SKM-1 (cell line): ENCODE data around the gene TSPAN32.
A peak's percentile ranks its signal among the peaks of the same experiment; 100 is the strongest.

ENCODE experiments used
- DNase-seq: peaks from one replicate; lab custom pipeline; 2025; ENCODE audit not compliant: unreplicated experiment; lab: John Stamatoyannopoulos, UW

TSPAN32 gene

DNA sequence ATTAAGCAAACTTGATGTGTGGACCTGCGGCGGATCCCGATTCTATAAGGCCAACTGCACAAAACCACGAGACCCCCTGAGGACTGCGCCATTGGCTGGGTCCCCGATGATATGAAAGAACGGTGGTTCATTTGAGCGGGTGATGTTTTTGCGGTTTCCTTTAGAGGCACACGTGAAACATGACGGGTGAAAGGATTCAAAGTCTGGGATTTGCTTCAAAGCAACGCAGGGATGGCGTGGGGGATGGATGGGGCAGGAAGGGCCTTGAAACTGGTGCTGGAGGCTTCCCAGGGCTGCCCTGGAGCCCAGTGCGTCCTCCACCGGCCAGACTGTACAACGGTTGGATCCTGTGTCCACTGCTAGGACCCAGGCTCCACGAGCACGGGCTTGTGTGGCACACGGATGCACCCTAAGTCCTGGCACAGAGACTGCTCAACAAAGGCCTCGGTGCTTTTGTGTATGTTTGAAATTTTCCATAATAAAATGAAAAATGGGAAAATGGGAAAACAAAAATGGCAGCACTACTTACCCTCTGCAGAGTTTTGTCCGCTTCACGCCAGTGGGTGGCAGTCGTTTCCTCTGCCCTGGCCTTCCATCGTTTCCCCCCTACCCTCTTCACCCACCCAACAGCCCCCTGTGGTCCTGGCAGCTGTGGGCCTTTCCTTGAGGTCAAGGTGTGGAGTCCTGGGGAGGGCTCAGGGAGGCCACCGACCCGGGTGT lies 35.1 kb upstream of the TSPAN32 start:
- DNase-seq: no peak

DNA sequence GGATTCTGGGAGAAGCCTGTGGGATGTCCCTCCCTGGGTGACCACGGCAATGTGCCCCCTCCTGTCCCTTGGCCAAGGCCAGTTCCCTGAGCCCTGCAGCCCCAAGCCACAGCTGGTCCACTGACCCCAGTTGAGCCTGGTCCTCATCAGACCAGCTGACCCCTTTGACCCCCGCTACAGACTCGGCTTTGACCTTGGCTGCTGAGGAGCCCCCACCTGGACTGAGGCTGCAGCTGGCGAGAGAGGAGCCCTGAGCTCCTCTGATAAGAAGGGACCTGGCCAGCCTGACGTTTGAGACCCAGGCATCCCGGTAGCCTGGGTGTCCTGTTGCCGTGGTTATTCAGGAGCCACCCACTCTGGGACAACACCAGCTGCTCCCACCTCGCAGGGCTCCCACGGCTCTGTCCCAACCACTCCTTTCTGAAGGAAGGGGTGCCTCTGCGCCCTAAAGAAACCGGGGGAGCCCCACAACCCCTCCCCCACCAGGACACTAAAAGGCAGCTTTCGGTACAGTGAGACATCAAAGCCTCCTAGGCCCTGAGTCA lies 34.4 kb upstream of the TSPAN32 start:
- DNase-seq: no peak

DNA sequence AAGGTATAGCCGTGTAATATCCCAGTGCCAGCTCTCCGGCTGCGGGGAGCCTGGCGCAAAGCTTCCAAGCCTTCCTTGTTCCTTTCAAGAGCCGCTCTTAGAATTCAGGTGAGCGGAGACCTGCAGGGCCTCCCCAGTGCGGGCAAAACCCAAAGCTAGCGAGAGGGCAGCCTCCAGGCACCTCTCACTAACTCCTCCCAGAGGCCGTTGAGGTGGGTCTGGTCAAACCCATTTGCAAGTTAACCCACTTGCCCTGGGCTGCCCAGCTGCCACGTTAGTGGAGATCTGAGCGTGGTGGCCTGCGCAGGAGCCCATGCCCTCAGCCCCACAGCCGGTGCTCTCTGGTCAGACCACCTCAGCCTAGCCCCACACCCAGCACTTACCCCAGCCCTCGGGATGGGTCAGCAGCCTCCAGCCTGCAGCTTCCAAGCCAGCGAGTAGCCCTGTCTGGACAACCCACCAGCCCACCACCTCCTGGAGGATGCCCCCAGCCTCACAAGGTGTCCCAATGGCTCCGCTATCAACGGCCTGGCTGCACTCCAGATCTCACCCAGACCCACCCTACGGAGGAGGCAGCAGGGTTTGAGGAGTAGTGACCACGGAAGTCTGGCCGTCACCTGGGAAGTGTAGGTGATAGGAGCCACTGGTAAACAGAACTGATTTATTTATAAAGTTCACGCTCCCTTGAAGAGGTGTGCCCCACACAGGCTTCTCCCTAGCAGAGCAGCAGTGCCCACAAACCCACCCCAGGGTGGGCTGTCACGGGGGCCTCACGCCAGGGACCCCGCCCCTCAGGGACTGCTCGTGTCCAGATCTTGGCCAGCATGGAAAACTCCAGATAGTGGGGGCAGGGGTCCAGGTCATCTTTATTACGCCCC lies 33.7 kb upstream of the TSPAN32 start:
- no peak for DNase-seq

DNA sequence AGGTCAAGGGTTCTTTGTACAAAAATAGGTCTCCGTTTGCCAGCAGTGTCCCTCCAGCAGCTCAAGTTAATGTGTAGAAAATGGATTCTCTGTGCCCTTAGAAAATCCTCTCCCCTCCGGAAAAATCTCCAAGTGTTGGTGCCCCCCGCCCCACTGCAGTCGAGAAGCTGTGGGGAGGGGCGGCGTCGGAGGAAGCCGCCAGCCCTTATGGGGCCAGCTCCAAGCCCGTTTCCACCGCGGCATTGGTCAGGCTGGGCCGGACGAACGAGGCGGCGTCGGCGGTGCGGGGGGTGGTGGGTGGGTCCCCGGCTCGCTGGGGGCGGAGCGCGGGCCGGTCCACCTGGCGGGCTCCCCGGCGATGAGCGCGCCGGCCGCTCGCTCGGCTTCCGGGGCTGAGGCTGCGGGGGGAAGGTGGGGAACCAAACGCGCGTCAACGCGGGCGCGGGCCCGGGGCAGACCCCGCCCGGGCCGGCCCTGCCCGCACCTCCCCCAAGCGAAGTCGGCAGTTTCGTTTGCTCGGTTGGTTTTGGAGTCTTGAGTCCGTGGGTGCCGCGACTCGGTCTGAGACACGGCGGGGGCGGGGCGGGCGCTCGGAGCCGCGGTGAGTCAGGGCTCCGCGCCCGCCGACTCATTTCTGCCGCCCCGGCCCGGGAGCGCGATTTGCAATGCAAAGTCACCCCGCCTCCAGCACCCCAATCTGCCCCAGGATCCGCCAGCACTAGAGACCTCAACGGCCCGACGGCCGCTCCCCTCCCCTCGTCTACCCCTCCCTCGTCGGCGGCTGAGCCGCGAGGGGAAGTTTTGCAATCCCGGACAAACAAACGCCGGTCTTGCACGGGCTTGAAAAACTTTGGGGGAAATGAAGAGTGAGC lies 32.8 kb upstream of the TSPAN32 start:
- DNase-seq: peak; percentile 52

DNA sequence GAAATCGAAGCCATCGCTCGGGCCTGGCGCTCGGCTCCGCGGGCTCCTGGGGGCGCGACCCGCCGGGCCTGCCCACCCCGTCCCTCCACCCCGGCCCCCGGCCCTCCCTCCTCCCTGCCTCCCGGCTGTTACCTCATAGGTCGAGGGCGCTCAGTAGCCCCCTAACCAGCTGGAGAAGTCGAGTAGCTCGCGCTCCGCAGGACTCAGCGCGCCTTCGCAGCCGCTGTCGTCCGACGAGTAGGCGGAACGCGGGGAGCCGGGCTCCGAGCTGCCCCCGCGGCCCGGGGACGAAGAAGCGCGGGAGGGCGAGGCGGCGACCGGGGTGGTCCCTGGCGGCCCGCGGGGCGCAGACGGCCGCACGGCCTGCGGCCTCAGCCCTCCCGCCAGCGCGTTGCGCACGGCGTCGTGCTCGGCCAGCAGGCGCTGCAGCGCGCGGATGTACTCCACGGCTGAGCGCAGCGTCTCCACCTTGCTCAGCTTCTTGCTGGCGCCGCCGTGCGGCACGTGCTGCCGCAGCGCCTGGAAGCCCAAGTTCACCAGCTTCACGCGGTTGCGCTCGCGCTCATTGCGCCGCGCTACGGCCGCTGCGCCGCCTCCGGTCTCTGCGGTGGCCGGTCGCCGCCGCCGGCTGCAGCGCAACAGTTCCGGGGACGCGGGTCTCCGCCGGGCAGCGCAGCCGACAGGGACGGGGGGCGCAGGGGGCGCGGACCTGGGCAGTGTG lies 32.1 kb upstream of the TSPAN32 start:
- no peak for DNase-seq

DNA sequence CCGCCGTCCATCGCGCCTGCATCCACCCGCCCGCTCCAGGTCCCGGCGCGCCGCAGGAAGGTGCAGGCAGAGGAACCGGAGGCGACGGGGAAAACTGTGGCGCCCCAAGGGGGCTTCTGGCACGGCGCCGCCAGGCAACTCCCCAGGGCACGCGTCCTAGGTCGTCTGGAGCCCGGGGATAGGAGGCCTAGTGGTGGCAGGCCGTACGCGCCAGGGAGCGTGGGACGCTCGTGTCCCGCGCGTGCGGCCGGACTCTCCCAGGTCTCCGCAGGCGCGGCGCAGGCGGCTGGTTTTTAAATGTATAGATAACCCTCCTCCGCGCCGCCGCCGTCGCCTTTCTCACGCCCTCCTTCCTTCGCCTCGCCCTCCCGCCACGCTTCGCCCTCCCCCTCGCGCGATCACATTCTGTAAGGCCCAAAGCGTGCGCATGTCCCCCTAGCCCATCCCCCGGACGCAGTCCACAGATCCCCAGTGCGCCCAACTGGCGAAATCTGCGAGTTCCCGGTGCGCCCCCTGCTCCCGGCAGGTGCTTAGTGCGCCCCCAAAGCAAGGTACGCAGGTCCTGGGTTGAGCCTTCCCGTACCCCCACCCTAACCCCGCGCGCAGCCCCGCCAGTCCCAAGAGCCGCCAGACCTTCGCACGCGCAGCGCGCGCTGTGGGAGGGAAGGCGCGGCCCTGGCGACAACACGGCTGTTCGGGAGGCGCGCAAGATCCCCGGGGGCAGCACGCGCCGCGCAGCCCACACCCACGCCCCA lies 31.3 kb upstream of the TSPAN32 start, which contains the start of gene ASCL2:
TSS of gene ASCL2 (minus strand) at position 267 of the 755 bp plus-strand sequence. CDS start at position 11, 256 bp downstream.
- no peak for DNase-seq

DNA sequence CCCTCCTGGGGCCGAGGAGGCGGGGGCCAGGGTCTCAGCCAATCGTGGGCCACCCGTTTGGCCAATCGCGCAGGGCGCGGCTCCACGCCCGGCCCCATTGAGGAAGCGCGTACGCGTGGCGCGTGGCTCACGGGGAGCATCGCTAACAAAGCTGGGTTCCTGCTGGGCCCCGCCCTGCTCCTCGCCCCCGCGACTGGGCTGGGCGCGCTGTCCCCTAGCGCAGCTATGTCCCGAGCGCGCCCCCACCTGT lies 30.8 kb upstream of the TSPAN32 start:
- DNase-seq: no peak

DNA sequence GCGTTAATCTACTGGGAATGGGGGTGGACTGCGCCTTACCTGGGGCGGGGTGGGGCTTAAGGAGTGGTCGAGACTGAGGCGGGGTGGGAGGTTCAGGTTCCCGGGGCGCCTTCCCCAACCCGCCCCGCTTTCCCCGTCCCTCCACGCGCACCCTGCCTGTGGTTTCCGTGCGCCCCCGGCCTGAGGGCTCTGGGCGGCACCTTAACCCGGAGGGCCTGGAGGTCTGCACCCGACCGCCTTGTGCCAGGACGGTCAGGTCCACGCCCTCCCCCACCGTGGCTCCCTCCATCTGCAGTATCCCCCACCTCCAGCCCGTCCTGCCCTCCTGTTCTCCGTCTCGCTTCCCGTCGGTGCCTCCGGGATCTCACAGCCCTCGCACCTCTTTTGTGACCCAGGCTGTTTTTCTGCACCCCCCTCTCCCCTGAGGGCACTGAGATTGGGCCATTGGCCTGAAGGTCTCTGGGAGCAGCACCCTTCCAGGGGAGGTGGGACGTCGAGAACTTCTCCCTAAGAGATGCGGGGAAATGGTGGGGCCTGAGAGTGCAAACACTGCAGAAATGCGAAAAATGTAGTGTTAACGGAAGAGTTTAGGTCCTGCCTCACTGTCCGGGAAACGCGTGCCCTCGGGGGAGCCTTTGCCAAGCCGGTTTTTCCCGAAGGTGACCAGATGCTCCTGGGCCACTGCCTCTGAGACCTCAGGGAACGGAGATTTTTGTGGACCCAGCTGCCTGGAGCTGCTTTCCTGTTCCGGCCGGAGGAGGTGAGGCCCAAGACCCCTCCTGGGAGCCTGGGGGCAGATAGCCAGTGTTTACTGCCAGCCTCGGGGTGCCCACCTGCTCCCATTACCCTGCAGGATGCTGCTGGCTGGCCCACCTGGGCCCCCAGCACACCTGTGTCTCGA lies 30.2 kb upstream of the TSPAN32 start:
- no peak for DNase-seq

DNA sequence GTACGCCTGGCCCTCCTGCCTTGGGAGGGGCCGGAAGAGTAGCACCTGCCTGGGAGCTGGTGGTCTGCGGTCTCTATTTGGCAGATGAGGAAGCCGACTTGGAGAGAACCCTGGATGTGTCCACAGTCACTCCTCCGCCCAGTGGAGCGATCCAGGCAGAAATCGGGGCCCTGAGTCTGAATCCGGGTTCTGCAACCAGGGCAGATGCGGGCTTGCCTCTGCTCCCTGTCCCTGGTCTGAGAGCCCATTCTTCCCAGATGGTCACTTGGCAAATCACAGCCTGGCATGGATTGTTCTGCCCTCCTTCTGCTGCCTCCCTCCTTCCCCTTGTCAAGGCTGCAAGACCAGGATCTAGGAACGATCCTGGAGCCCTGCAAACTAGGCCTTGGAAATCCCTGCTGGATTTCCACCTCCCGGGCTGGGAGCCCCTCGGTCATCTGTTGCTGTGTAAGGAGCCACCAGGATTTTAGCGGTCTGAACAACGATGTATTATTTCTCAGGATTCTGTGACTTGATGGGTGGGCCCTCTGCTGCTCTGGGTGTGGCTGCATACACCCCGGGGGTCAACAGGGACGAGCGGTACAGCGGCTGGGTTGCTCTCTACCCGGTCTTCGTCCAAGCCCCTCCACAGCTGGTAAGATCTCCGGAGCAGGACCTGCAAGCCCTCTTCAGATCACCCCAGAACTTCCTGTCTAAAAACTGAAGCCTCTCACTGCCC lies 29.4 kb upstream of the TSPAN32 start:
- no peak for DNase-seq

DNA sequence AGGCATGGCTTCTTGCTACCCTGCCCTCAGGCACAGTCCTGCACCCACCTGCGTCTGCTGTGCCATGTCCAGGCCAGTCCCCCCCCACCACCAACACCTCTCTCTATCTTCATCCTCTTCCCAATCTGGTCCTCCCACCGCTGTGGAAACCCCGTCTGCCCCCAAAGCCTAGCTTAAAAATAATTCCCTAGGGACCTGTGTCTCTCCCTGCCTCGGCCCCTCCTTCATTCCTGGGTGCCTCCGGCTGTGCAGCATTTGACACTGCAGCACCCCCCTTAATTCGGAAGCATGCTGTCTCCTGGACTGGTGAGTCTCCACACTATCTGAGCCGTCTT lies 28.9 kb upstream of the TSPAN32 start:
- no peak for DNase-seq

DNA sequence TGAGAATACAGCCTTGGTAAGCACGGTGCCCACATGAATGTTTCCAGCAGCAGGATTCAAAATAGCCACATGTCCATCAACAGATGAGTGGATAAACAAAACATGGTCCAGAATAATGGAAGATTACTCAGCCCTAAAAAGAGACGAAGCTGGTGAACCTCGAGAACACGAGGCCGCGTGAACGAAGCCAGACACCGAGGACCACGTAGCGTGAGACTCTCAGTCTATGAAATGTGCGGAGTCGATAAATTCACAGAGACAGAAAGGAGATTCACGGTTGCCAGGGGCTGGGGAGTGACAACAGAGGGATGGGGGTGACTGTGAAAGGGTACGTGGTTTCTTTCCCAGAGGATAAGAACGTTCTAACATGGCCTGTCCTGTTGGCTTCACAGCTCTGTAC lies 28.5 kb upstream of the TSPAN32 start:
- DNase-seq: no peak

DNA sequence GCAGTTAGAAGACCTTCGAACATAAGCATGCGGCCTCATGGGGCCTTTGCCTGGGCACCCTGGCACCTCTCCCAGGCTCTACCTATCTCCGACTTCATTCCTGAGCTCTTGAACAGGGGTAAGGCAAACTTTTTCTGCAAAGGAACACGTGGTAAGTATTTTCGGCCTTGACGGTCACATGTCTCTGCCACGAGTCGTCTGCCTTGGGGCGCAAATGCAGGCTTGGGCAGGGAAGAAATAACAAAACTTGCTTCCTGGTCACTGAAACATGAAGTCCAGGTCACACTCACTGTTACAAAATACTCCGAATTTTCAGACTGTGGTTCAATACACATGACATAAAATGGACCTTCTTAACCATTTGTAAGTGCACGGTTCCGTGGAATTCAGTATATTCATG lies 28.0 kb upstream of the TSPAN32 start:
- no peak for DNase-seq

DNA sequence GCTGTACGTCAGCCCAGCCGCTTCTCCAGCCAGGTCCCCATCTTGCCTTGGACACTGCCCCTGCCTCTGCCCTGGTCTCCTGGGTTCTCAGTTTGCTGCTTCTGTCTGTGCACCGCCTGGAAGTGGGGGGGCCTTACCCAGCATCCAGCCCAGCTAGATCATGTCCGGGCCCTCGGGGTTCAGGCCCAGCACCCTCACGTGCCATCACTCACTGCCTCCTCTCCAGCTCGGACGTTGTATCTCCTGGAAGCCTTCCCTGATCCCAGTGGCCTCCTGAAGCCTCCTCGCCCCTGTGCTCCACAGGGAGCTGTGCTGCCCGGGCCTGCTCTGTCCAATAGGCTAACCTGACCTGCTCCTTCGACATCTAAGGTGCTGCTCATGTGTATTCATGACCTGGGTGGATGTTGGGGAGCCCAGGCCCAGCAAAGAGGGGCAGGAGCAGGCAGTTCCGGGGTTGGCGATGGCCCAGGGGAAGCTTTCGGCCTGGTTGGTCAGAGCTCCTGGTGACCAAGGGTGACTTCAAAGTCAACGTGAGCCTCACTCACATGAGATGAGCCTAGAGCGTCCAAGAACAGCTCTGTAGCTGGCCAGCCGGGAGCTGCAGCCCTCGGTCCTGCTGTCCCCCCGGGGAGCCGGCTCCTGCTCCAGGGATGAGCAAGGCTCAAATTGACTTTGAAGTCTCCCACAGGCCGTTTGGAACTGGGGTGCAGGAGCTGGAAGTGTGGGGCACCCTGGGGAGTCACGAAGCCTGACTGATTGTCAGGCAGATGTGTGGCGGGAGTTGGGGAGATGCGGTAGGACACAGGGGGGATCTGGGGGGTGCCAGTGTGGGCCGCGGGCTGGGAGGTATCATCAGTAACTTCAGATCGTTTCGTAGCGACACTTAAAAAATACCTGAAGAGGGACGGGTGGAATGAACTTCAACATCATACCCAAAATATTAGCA lies 26.2 kb upstream of the TSPAN32 start:
- no peak for DNase-seq

DNA sequence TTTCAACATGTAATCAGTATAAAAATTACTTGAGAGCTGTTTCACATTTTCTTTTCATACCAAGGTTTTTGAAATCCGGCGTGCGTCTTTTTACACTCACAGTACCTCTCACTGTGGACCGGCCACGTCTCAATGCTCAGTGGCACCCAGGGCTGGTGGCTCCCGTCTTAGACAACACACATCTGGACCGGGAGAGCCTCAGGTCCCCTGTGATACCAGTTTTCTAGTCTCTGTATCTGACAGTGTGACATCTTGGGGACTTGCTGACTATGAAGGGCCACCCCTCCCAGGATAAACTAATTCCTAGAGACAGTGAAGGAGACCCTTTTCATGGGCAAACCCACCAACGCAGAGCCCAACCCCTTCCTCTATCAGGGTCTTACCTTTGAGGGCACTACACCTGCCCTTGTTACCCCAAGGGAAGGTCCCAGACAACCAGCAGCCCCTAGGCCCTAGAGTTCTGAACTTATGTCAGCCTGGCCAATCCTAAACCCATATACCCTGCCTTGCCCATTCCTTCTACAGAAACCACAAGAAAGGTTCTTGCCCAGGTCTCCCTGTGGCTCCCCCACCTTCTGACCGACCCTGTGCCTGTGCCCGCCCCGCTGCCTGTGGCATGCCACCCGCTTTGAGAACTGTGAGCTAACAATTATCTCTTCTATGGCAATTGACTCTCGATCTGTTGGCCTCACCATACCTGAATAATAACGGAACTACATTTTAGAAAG lies 25.4 kb upstream of the TSPAN32 start:
- no peak for DNase-seq

DNA sequence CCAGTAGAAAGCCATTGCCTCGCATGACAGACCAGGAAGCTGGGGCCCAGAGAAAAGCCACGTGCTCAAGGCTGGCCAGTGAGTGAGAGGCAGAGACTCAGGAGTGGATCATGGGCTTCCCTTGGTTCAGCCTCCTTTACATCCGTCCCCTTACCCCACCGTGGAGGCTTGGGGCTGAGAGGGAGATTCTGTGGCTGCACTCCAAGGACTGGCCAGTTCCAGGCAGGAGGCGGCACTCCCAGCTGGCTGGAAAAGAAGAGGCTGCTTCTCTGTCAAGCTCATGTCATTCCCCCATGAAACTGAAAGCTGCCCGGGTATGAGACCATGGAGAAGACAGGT lies 24.8 kb upstream of the TSPAN32 start:
- DNase-seq: no peak

DNA sequence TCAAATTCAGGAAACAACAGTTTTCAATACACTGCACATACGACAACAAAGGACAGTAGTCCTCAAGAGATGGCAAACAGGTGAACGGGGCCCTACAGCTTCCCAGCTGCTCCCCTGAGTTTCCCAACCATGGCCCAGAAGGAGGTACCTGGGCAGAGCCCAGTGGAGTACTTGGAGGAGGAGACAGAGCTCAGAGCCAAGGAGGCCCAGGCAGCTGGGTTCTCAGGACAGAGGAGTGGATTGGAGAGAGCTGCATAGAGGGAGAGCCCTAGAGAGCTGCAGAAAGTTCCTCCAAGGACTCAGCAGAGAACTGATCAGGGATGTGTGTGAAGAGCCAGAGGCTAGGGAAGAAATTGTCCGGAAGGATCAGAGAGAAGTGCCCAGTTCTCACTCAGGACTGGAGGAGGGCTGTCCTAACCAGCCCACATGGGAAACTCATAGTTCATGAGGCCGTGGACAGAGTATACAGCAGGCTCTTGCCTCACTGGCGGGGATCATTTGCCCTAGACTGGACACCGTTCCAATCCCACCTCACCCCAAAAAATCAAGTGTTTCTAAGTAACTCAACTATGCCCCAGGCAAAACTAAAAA lies 23.8 kb upstream of the TSPAN32 start:
- no peak for DNase-seq
